Neural progenitor cell (in vitro differentiated cells): ENCODE data around the gene ARHGAP31. TPM values are rescaled to one million over a fixed set of nuclear protein-coding genes. Genes with fewer than 3 reads are reported as not detected.

Source experiments
- DNase-seq: peaks from one replicate; pipeline ENCODE4 v3.0.0-alpha.2; 2016; ENCODE audit warnings: low spot score
- H2AFZ ChIP-seq: fragments of 200-600 bp; sonication (generic); replicated peaks from 2 replicates; pipeline ENCODE4 v1.6.1; 2016; ENCODE audit warnings: antibody characterized with exemption
- H3F3A ChIP-seq: fragments of 200-600 bp; sonication (generic); 2 replicates; pipeline ENCODE4 v1.6.1; 2016; ENCODE audit warnings: antibody characterized with exemption, low read depth
- H3K27ac ChIP-seq: fragments of 200-600 bp; sonication (generic); 2 replicates; pipeline ENCODE4 v1.5.1; 2016; ENCODE audit warnings: mild to moderate bottlenecking
- H3K27me3 ChIP-seq: fragments of 200-600 bp; sonication (generic); 2 replicates; pipeline ENCODE4 v1.6.1; 2016; ENCODE audit warnings: mild to moderate bottlenecking, moderate library complexity
- H3K36me3 ChIP-seq: fragments of 200-600 bp; sonication (generic); 2 replicates; pipeline ENCODE4 v1.5.1; 2016
- H3K4me1 ChIP-seq: fragments of 200-600 bp; sonication (generic); 2 replicates; pipeline ENCODE4 v1.6.1; 2016; ENCODE audit warnings: mixed run types
- H3K4me2 ChIP-seq: fragments of 200-600 bp; sonication (generic); 2 replicates; pipeline ENCODE4 v1.6.1; 2016
- H3K4me3 ChIP-seq: fragments of 200-600 bp; sonication (generic); 2 replicates; pipeline ENCODE4 v1.5.1; 2016
- H3K79me2 ChIP-seq: fragments of 200-600 bp; sonication (generic); 2 replicates; pipeline ENCODE4 v1.6.1; 2016; ENCODE audit warnings: low read depth
- H3K9ac ChIP-seq: fragments of 200-600 bp; sonication (generic); 2 replicates; pipeline ENCODE4 v1.6.1; 2016
- H3K9me3 ChIP-seq: fragments of 200-600 bp; sonication (generic); 2 replicates; pipeline ENCODE4 v1.5.1; 2016; ENCODE audit warnings: low read depth
- H4K20me1 ChIP-seq: fragments of 200-600 bp; sonication (generic); 2 replicates; pipeline ENCODE4 v1.6.1; 2016; ENCODE audit warnings: low read depth
- H3K27ac Mint-ChIP-seq: 3 replicates; pipeline ENCODE4 v1.8.0; 2021; ENCODE audit warnings: mixed read lengths
- H3K27me3 Mint-ChIP-seq: 2 replicates; pipeline ENCODE4 v1.8.0; 2022; ENCODE audit warnings: low read depth, mild to moderate bottlenecking, inconsistent platforms, moderate library complexity, mixed read lengths; ENCODE audit not compliant: insufficient read depth
- H3K36me3 Mint-ChIP-seq: 3 replicates; pipeline ENCODE4 v1.8.0; 2021; ENCODE audit warnings: mixed read lengths
- H3K4me1 Mint-ChIP-seq: 3 replicates; pipeline ENCODE4 v1.8.0; 2021; ENCODE audit warnings: mixed read lengths
- H3K4me3 Mint-ChIP-seq: 3 replicates; pipeline ENCODE4 v1.8.0; 2021; ENCODE audit warnings: mild to moderate bottlenecking, moderate library complexity, mixed read lengths
- H3K9me3 Mint-ChIP-seq: 3 replicates; pipeline ENCODE4 v1.8.0; 2020; ENCODE audit warnings: mixed read lengths
- CTCF ChIP-seq: fragments of 200-600 bp; sonication (generic); IDR thresholded peaks from 2 replicates; pipeline ENCODE4 v1.5.1; 2017; ENCODE audit warnings: antibody characterized with exemption, mild to moderate bottlenecking
- EZH2 ChIP-seq: fragments of 200-600 bp; sonication (generic); IDR thresholded peaks from 2 replicates; pipeline ENCODE4 v1.6.1; 2017; ENCODE audit warnings: antibody characterized with exemption, mild to moderate bottlenecking, moderate library complexity
- EZH2phosphoT487 ChIP-seq: fragments of 200-600 bp; sonication (generic); IDR thresholded peaks from 2 replicates; pipeline ENCODE4 v1.6.1; 2017; ENCODE audit warnings: antibody characterized with exemption
- total RNA-seq: library from RNA; depleted of rRNA; stranded (reverse); fragments of >200 nt; gene quantifications from 2 replicates; pipeline ENCODE4 v1.2.3, GENCODE V29; 2015; ENCODE audit warnings: low replicate concordance

ARHGAP31 gene
- total RNA-seq, 1 donor from 2014 or later: 0.13 TPM

DNA sequence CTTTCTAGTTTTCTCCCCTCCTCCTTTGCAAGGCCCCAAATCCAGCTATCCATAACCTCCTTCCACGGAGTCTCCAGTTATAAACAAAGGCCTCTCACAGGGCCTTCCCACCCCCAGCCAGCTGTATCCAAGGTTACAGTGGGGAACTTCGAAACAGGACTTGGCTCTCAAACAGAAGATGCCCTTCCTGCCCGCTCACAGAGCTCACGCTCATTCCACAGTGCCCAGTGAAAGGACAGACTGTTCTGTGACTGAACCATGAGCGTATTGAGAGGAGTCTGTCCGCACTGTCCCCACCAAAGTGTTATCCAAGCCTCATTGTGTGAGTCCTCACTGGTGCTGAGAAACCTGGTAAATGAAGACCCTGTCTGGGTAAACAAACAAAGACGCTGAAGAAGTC lies 35.4 kb downstream of the ARHGAP31 start:
- Histone ChIP-seq H3F3A (peaks cover 3% of the 10 kb centered on the region), H3K79me2 (no peaks in the 10 kb centered on the region), H3K4me3 (no peak overlapping the region), H3K4me1 (peaks cover 8% of the 10 kb centered on the region), H2AFZ (peak overlapping the region; percentile 50), H4K20me1 (no peaks in the 10 kb centered on the region), H3K27ac (no peak overlapping the region), H3K4me2 (no peak overlapping the region), H3K27me3 (peaks cover 9% of the 10 kb centered on the region), H3K9ac (no peak overlapping the region), H3K36me3 (no peaks in the 10 kb centered on the region), H3K9me3 (no peaks in the 10 kb centered on the region)
- H3K27me3 Mint-ChIP-seq: peaks cover 6% of the 10 kb centered on the region
- H3K4me1 Mint-ChIP-seq: peaks cover 25% of the 10 kb centered on the region
- H3K36me3 Mint-ChIP-seq: no peaks in the 10 kb centered on the region
- TF ChIP-seq CTCF (no peak), EZH2phosphoT487 (no peak), EZH2 (no peak)
- H3K9me3 Mint-ChIP-seq: no peaks in the 10 kb centered on the region
- H3K4me3 Mint-ChIP-seq: no peak overlapping the region
- DNase-seq: no peak
- peak overlapping the region; percentile 78 for H3K27ac Mint-ChIP-seq

GRCh38 chr3:119330181-119330580 lies 36.0 kb downstream of the ARHGAP31 start:
- H3K36me3 ChIP-seq: no peaks in the 10 kb centered on the region
- H3K36me3 Mint-ChIP-seq: no peaks in the 10 kb centered on the region
- H3K4me2 ChIP-seq: no peak overlapping the region
- no peaks in the 10 kb centered on the region for H3K9me3 ChIP-seq
- peaks cover 25% of the 10 kb centered on the region for H3K4me1 Mint-ChIP-seq
- H3F3A ChIP-seq: peaks cover 3% of the 10 kb centered on the region
- TF ChIP-seq CTCF: no peak
- TF ChIP-seq EZH2: no peak
- peaks cover 6% of the 10 kb centered on the region for H3K27me3 Mint-ChIP-seq
- no peak overlapping the region for H3K27ac ChIP-seq
- peak overlapping the region; percentile 50 for H2AFZ ChIP-seq
- H3K27ac Mint-ChIP-seq: no peak overlapping the region
- no peak overlapping the region for H3K4me3 ChIP-seq
- H4K20me1 ChIP-seq: no peaks in the 10 kb centered on the region
- no peaks in the 10 kb centered on the region for H3K9me3 Mint-ChIP-seq
- peaks cover 8% of the 10 kb centered on the region for H3K4me1 ChIP-seq
- peaks cover 3% of the 10 kb centered on the region for H3K27me3 ChIP-seq
- H3K79me2 ChIP-seq: no peaks in the 10 kb centered on the region
- no peak overlapping the region for H3K4me3 Mint-ChIP-seq
- DNase-seq: no peak
- no peak overlapping the region for H3K9ac ChIP-seq

DNA sequence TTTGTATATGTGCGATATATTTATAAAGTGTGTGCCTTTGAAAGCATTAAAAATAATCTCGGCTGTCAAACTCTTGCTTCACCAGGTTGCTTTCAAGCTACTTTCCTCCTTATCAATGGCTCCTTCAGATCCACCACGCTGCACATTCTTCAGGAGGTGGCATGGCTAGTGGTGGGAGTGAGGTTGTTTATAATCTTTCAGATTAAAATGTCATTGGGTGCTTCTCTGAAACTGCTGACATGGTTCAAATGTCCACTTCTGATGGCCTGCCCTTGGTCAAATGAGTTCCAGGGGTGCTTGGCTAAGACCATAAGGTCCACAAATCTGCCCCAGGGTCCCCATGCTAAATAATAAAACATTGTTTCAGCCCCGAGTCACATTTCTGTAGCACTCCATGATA lies 36.7 kb downstream of the ARHGAP31 start:
- Mint-ChIP-seq H3K27ac (peak overlapping the region; percentile 22), H3K36me3 (no peaks in the 10 kb centered on the region), H3K4me1 (peaks cover 25% of the 10 kb centered on the region), H3K4me3 (no peak overlapping the region), H3K9me3 (no peaks in the 10 kb centered on the region), H3K27me3 (peaks cover 6% of the 10 kb centered on the region)
- H3K4me1 ChIP-seq: peaks cover 8% of the 10 kb centered on the region
- H3K4me2 ChIP-seq: no peak overlapping the region
- H3K79me2 ChIP-seq: no peaks in the 10 kb centered on the region
- DNase-seq: no peak
- no peaks in the 10 kb centered on the region for H3K36me3 ChIP-seq
- no peak overlapping the region for H3K27ac ChIP-seq
- no peak for TF ChIP-seq CTCF
- H3K9ac ChIP-seq: no peak overlapping the region
- no peaks in the 10 kb centered on the region for H3K27me3 ChIP-seq
- no peaks in the 10 kb centered on the region for H4K20me1 ChIP-seq
- no peaks in the 10 kb centered on the region for H3K9me3 ChIP-seq
- H3K4me3 ChIP-seq: no peak overlapping the region
- H2AFZ ChIP-seq: no peak overlapping the region
- peaks cover 3% of the 10 kb centered on the region for H3F3A ChIP-seq

DNA sequence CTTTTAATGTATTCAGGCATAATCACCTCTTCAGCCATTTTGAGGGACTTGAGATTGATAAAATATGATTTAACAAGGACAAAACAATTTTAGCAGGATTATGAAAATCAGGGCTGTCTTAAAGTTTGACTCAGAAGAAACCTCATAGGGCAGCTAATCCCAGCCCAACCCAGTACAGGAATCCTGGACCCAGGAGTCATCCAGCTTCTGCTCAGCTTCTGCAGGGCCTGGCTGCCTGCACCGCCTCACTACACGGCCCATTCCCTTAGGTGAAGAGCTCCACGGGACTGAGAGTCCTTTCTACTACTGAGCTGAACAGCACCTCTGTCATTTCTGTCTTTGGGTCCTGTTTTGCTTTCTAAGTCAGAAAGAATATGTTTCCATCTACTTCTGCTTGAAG lies 37.5 kb downstream of the ARHGAP31 start:
- no peak overlapping the region for H2AFZ ChIP-seq
- no peaks in the 10 kb centered on the region for H3K9me3 ChIP-seq
- H3K4me1 Mint-ChIP-seq: peaks cover 25% of the 10 kb centered on the region
- H3K27ac Mint-ChIP-seq: no peak overlapping the region
- no peaks in the 10 kb centered on the region for H3K79me2 ChIP-seq
- H3K4me3 Mint-ChIP-seq: no peak overlapping the region
- peaks cover 6% of the 10 kb centered on the region for H3K27me3 Mint-ChIP-seq
- no peaks in the 10 kb centered on the region for H3K27me3 ChIP-seq
- peaks cover 8% of the 10 kb centered on the region for H3K4me1 ChIP-seq
- H3K36me3 ChIP-seq: no peaks in the 10 kb centered on the region
- TF ChIP-seq EZH2phosphoT487: no peak
- no peak for TF ChIP-seq EZH2
- no peak overlapping the region for H3K27ac ChIP-seq
- H4K20me1 ChIP-seq: no peaks in the 10 kb centered on the region
- H3K36me3 Mint-ChIP-seq: peaks cover 1% of the 10 kb centered on the region
- peaks cover 3% of the 10 kb centered on the region for H3F3A ChIP-seq
- H3K9me3 Mint-ChIP-seq: peaks cover 2% of the 10 kb centered on the region
- DNase-seq: no peak
- no peak overlapping the region for H3K9ac ChIP-seq
- H3K4me2 ChIP-seq: no peak overlapping the region
- no peak overlapping the region for H3K4me3 ChIP-seq
